SK-N-MC (cell line): Measurements from ENCODE around the gene FGF19.
"Not testable (repeated sequence)": the region's sequence is repeated elsewhere in the genome, so short reads cannot be mapped to it uniquely, and the experiment has no call there.

Source experiments
- DNase-seq: peaks from one replicate; pipeline ENCODE4 v3.0.0-alpha.2; 2011; ENCODE audit warnings: low read depth, low spot score
- H3K27ac ChIP-seq: fragments of 200-600 bp; sonication (generic); 2 replicates; pipeline ENCODE4 v1.5.1; 2016; ENCODE audit warnings: mixed run types
- H3K36me3 ChIP-seq: fragments of 200-600 bp; sonication (generic); 2 replicates; pipeline ENCODE4 v1.6.1; 2017; ENCODE audit warnings: antibody characterized with exemption, low read length, mixed read lengths; ENCODE audit not compliant: insufficient read depth
- H3K4me3 ChIP-seq: fragments of 200-600 bp; sonication (generic); 2 replicates; pipeline ENCODE4 v1.5.1; 2016
- H3K9ac ChIP-seq: fragments of 200-600 bp; sonication (generic); 2 replicates; pipeline ENCODE4 v1.8.0; 2017; ENCODE audit warnings: mixed run types, mixed read lengths; ENCODE audit not compliant: insufficient read length
- H3K9me3 ChIP-seq: fragments of 200-600 bp; sonication (generic); 2 replicates; pipeline ENCODE4 v1.6.1; 2017; ENCODE audit warnings: low read depth, mild to moderate bottlenecking, antibody characterized with exemption, low read length, moderate library complexity, mixed read lengths
- EZH2 ChIP-seq: fragments of 200-600 bp; sonication (generic); IDR thresholded peaks from one replicate; pipeline ENCODE4 v1.6.1; 2017; ENCODE audit warnings: antibody characterized with exemption
- FOXP2 ChIP-seq: optimal IDR thresholded peaks from 2 replicates; pipeline ENCODE3; 2011; ENCODE audit warnings: mild to moderate bottlenecking, moderate library complexity; ENCODE audit not compliant: insufficient read depth; ENCODE audit errors: extremely low read length, control extremely low read depth
- POLR2AphosphoS5 ChIP-seq: IDR thresholded peaks from 2 replicates; pipeline ENCODE4 v1.6.1; 2012; ENCODE audit warnings: mild to moderate bottlenecking, low read depth, low read length, borderline replicate concordance

The FGF19 gene

GRCh38 chr11:69702769-69703452, 911 bp downstream of the FGF19 start:
- Histone ChIP-seq H3K4me3 (no peak overlapping the region), H3K27ac (no peak overlapping the region), H3K9ac (no peak overlapping the region), H3K36me3 (no peaks in the 10 kb centered on the region), H3K9me3 (no peaks in the 10 kb centered on the region)
- DNase-seq: no peak
- TF ChIP-seq POLR2AphosphoS5 (no peak), EZH2 (no peak), FOXP2 (no peak)

DNA sequence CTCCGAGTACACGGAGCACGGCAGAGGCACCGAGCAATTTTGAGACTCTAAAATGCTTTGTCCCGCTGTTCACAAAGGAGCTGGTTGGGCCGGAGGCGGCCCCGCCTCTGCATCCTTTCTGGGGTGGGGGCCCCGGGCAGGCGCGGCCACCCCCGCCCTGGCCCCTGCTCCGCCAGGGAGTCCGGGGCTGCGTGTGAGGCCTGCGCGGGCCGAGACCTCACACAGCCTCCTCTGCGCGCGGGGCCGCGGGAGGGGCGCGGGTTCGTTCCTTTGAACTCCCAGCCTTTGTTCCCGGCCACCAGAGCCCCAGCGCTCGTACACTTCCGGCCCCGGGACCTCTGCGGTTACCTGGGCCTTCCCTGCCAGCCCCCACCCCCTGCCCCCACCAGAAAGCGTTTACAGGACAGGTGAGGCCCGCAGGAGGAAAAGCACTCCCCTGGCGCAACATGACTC, 1.6 kb downstream of the FGF19 start:
- H3K4me3 ChIP-seq: no peak overlapping the region
- H3K27ac ChIP-seq: no peak overlapping the region
- H3K36me3 ChIP-seq: no peaks in the 10 kb centered on the region
- TF ChIP-seq FOXP2: no peak
- TF ChIP-seq EZH2: no peak
- no peak for TF ChIP-seq POLR2AphosphoS5
- no peak overlapping the region for H3K9ac ChIP-seq
- DNase-seq: no peak
- no peaks in the 10 kb centered on the region for H3K9me3 ChIP-seq

DNA sequence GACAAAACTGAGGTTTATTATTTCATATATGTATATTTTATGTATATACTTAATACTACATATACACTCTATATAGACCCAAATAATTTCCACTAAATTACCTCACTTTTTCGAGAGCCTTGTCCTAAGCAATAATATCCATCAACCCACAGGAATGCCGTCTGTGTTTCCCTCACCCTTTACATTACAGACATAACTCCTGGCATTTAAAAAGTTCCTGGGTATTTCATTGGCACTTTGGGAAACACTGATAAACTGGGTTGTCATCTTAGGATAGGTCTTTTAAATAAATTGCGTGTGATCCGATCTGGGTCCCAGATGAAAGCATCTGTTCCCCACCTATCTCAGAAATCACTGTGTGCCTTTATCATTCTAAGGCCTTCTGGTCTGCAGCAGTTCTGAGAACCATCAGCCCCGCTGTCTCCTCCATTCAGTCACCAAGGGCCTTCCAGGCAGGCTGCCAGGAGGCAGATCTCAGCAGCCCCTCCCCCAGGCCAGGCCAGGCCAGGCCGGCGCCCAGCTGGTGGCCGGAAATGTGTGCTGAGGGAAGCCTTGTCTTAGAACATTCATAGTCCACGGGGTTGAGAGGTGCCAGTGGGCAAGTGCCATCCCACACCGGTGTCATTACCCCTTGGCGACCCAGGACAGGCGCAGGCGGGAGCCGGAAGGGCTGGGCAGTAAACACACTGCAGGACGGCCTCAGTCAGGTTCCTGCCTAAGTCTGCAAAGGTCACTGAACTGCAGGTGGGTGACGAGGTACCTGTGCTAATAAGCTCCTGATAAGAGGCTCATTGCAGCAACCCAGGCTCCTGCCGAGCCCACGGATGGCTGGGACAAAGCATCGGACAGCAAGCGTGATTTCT, 3.3 kb downstream of the FGF19 start:
- H3K4me3 ChIP-seq: no peak overlapping the region
- TF ChIP-seq FOXP2: no peak
- no peak for TF ChIP-seq POLR2AphosphoS5
- no peak for TF ChIP-seq EZH2
- DNase-seq: no peak
- no peak overlapping the region for H3K27ac ChIP-seq
- no peaks in the 10 kb centered on the region for H3K9me3 ChIP-seq
- H3K9ac ChIP-seq: no peak overlapping the region
- no peaks in the 10 kb centered on the region for H3K36me3 ChIP-seq

DNA sequence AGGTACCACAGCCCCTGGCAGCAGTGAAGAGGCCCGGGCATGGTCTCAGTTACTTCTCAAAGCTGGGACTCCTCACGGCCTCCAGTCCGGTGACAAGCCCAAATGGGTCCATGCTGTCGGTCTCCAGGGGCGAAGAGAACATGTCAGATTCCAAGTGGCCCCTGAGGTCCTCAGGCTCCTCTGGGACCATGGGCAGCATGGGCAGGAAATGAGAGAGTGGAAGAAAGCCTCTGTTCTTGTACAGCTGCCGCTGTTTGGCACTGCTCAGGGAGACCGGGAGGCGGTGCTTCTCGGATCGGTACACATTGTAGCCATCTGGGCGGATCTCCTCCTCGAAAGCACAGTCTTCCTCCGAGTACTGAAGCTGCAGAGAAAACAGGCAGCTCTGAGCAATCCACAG, 4.6 kb downstream of the FGF19 start:
- DNase-seq: no peak
- TF ChIP-seq EZH2 (no peak), POLR2AphosphoS5 (no peak), FOXP2 (no peak)
- Histone ChIP-seq H3K36me3 (no peaks in the 10 kb centered on the region), H3K27ac (no peak overlapping the region), H3K9ac (no peak overlapping the region), H3K4me3 (no peak overlapping the region), H3K9me3 (no peaks in the 10 kb centered on the region)

DNA sequence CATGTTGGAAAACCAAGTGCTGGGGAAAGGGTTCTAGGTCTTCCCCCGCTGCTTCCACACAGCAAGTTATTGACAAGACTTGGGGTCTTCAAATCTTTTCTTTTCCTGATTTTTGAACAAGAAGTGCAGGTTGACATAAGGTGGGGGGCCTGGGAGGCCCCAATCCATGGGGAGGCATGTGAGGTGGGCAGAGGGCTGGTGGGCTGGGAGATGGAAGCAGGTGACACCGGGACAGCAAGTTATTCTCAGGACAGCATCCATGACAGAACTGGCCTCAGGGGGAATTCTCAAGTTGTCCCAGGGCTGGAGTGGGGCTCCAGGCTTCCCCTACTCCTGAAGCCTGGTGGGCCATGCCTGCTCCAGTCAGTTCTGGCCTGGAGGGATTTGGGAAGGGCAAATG, 5.5 kb downstream of the FGF19 start:
- Histone ChIP-seq H3K4me3 (no peak overlapping the region), H3K36me3 (no peaks in the 10 kb centered on the region), H3K27ac (no peak overlapping the region), H3K9me3 (no peaks in the 10 kb centered on the region), H3K9ac (no peak overlapping the region)
- DNase-seq: no peak
- no peak for TF ChIP-seq FOXP2
- TF ChIP-seq POLR2AphosphoS5: no peak
- TF ChIP-seq EZH2: no peak

GRCh38 chr11:69697861-69698260, 6.0 kb downstream of the FGF19 start:
- Histone ChIP-seq H3K9ac (no peak overlapping the region), H3K4me3 (no peak overlapping the region), H3K36me3 (no peaks in the 10 kb centered on the region), H3K9me3 (no peaks in the 10 kb centered on the region), H3K27ac (no peak overlapping the region)
- TF ChIP-seq FOXP2 (no peak), EZH2 (no peak), POLR2AphosphoS5 (no peak)
- no peak for DNase-seq

- Histone ChIP-seq H3K27ac (no peak overlapping the region), H3K36me3 (no peaks in the 10 kb centered on the region), H3K4me3 (no peak overlapping the region), H3K9ac (no peak overlapping the region), H3K9me3 (no peaks in the 10 kb centered on the region; the same call in 1 of the 2 replicates)
- no peak for TF ChIP-seq POLR2AphosphoS5
- no peak for TF ChIP-seq FOXP2
- no peak for TF ChIP-seq EZH2
- DNase-seq: no peak
These were observed 6.4 kb downstream of the FGF19 start for GRCh38 chr11:69697469-69697843.

- Histone ChIP-seq H3K27ac (no peak overlapping the region), H3K9ac (no peak overlapping the region), H3K9me3 (no peaks in the 10 kb centered on the region; the same call in 1 of the 2 replicates), H3K36me3 (no peaks in the 10 kb centered on the region), H3K4me3 (no peak overlapping the region)
- no peak for DNase-seq
- no peak for TF ChIP-seq FOXP2
- no peak for TF ChIP-seq POLR2AphosphoS5
- no peak for TF ChIP-seq EZH2
These were observed 6.9 kb downstream of the FGF19 start for GRCh38 chr11:69696749-69697468.

GRCh38 chr11:69695995-69696394, 7.8 kb downstream of the FGF19 start:
- not testable (repeated sequence) for H3K9ac ChIP-seq, H3K27ac ChIP-seq, H3K4me3 ChIP-seq, DNase-seq, H3K36me3 ChIP-seq, H3K9me3 ChIP-seq
